HG03103 (cell line): ENCODE data around the gene TXNRD2.

Experiments
- ATAC-seq: cut with Tn5 transposase; IDR thresholded peaks from one replicate; pipeline ENCODE4 v1.9.1; 2021; ENCODE audit warnings: low read depth; ENCODE audit not compliant: unreplicated experiment

The TXNRD2 gene

DNA sequence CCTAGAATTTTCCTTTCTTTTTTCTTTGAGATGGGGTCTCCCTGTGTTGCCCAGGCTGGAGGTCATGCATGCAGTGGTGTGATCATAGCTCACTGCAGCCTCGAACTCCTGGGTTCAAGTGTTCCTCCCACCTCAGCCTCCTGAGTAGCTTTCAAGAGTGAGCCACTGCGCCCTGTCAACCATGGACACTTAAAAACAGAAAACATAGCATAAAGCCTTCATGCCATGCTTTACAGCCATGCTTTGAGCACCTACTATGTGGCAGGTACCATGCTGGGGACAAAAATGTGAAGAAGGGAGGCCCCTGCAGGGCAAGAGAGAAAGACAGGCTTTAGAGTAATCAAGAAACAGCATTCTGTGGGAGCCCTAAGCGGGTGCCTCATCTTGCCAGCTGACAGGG lies 73.3 kb downstream of the TXNRD2 start:
- no peak for ATAC-seq

DNA sequence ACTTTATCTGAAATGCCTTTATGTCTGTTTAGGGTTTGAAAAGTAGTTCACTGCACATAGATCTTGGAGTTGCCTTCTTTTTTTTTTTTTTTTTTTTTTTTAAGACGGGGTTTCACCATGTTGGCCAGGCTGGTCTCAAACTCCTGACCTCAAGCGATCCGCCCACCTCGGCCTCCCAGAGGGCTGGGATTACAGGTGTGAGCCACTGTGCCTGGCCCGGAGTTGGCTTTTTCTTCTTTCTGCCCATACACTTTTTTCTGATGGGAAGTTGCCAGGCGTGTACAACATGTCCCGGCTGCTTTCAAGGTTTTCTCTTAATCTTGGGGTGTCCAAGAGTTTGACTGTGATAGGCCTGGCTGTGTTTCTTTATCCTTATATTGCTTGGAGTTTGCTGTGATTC lies 74.0 kb downstream of the TXNRD2 start:
- no peak for ATAC-seq

GRCh38 chr22:19866665-19867009 lies 75.0 kb downstream of the TXNRD2 start:
- no peak for ATAC-seq

DNA sequence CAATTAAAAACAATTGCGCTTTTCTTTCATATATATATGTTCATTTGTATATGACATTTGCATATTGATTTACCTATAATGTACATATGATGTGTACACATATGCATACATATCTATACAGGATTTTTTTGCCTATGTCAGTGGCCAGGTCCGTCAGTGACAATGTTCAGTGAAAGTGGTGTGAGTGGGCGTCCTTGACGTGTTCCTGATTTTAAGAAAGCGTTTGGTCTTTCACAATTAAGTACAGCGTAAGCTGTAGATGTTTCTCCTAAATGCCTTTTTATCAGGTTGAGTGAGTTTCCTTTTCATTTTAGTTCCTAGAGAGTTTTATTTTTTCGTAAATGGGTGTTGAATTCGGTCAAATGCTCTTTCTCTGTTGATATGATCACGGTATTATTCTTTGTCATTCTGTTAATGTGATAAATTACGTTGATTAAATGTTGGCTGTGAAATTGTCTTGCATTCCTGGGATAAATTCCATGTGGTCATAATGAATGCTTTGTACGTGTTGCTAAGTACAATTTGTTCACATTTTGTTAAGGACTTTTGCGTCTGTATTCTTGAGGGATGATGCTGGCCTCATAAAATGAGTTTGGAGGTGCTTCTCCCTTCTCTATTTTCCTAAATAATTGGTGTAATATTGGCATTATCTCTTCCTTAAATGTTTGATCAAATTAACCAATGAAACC lies 76.3 kb downstream of the TXNRD2 start:
- ATAC-seq: no peak

- ATAC-seq: no peak
Observed at GRCh38 chr22:19864538-19865106, 77.0 kb downstream of the TXNRD2 start.

GRCh38 chr22:19863571-19863970 lies 78.0 kb downstream of the TXNRD2 start:
- no peak for ATAC-seq

GRCh38 chr22:19862619-19863246 lies 78.9 kb downstream of the TXNRD2 start:
- ATAC-seq: no peak

- no peak for ATAC-seq
Observed at GRCh38 chr22:19859861-19860510, 81.6 kb downstream of the TXNRD2 start.

DNA sequence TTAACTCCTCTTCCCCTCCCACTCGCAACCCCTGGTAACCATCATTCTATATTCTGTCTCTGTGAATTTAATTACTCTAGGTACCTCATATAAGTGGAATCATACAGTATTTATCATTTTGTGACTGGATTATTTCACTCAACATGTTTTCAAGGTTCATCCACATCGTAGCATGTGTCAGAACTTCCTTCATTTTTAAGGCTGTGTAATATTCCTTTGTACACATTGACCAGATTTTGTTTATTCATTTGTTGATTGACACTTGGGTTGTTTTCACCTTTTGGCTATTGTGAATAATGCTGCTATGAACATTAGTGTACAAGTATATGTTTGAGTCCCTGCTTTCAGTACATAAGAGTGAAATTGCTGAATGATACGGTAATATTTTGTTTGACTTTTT lies 84.2 kb downstream of the TXNRD2 start:
- no peak for ATAC-seq

DNA sequence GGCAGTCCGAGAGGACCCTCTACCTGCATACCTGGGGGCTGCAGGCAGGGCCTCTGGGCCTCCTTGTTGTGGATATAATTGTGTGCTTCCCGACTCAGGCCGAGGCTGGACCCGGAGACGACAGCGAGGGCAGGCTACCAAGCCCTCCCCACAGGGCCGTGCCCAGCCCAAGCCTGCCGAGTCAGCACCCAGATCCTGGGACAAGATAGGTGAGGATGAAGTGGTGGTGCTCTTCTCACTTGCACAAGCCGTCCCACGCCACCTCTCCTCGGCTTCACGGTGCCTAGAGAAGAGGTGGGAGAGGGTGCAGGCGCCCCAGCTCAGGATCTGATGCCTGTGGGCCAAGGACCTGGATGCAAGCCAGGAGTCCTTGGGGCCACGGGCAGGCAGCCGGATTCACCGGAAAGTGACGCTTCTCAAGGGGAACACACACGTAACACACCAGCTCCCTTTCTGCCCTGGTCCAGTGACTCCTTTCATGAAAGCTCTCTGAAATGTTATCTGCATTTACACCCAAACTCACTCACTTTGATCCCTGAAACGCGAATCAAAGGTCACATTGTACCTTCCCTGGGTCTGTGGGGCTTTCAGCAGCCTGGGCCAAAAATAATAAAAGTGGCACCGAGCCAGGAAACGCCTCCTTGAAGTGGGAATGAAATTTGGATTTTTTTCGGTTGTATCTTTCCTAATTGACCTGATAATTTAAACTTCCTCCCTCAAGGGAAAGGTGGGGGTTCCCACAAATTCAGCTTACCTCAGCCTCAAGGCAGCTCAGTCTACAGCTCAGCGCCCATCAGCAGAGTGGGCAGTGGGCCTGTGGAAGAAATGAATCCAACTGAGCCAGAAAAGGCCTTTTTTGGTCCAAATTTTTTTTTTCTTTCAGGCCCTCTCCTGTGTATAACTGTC lies 85.9 kb downstream of the TXNRD2 start:
- ATAC-seq: no peak

- peak; percentile 65 for ATAC-seq
Observed at GRCh38 chr22:19854778-19855503, 86.7 kb downstream of the TXNRD2 start, which contains the start of the genes GNB1L and RTL10. TSS of gene GNB1L (minus strand) at chr22:19854874. CDS start at chr22:19821355, 33,519 bp downstream. TSS of gene RTL10 (minus strand) at chr22:19854874. CDS start at chr22:19852261, 2,613 bp downstream.

DNA sequence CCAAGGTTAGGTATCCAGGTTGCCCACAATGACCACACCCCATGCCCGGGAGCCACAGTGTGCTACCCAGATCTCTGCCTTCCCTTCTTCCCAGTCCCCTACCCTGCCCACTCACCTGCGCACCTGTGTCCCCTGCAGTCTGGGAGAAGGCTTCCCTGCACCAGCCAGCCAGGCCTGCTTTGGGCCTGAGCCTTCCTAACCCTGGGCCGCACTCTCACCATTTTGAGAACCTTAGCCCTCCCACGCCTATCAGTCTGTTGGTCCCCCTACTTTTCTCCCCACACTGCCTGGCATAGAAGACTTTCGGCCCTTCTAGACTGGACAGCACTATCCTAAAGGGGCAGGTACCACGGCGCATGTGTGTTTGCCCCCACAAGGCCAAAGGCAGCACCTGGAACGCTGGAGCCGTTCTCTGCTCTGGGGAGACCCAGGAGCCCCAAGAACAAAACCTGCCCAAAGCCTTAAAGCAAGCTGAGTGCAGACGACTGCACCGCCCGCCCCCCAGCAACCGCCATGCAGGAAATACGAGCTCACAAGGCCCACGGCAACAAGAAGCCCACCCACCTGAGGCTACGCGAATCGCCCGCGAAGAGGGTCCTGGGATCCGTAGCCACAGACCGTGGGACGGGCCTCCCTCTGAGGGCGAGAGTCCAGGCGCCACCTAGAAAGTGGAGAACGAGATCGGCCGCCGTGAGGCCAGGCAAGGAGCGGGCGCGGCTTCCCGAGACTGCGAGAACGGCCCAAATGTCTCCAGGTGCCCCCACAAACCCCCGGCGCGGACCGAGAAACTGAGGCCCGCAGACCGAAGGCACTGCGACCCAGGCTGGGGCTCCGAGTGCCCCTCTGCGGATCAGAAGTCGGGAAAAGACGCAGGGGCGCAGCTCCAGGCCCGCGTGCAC lies 87.5 kb downstream of the TXNRD2 start:
- no peak for ATAC-seq

DNA sequence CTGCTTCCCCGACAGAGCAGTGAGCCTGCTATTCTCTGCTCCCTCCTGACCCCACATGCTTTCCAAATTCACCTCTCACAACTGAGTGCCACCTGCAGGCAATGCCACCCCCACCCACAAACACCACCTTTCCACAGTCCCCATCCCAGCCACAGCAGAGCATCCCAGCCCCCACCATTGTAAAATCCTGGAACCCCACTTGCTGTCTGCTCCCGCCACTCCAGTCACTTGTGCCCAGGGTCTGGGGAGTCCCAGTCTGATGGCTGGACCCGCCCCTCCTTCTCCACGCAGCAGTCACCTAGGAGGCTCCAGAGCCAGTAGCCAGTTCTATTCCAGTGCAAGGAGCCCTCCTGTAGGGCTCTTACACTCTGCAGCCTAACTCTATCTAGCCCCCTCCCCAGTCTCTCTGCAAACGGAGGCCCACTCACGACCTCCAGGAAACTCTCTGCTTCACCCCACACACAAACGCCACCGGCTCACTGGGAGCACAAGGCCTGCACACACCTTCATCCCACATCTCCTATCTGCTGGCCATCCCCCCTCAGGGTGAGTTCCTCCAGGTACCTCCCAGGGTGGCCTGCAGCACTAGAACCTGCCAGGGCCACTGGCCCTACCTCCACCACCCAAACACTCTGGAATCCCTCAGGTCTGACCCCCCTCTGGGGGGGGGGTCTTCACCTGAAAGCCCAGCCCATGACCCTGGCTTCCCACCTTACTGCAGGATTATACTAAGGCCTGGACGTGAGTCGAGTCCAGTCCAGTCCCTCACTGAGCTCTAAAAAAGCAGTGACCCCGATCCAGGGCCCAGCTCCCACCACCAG lies 88.3 kb downstream of the TXNRD2 start:
- no peak for ATAC-seq

GRCh38 chr22:19852177-19852781 lies 89.3 kb downstream of the TXNRD2 start:
- no peak for ATAC-seq

DNA sequence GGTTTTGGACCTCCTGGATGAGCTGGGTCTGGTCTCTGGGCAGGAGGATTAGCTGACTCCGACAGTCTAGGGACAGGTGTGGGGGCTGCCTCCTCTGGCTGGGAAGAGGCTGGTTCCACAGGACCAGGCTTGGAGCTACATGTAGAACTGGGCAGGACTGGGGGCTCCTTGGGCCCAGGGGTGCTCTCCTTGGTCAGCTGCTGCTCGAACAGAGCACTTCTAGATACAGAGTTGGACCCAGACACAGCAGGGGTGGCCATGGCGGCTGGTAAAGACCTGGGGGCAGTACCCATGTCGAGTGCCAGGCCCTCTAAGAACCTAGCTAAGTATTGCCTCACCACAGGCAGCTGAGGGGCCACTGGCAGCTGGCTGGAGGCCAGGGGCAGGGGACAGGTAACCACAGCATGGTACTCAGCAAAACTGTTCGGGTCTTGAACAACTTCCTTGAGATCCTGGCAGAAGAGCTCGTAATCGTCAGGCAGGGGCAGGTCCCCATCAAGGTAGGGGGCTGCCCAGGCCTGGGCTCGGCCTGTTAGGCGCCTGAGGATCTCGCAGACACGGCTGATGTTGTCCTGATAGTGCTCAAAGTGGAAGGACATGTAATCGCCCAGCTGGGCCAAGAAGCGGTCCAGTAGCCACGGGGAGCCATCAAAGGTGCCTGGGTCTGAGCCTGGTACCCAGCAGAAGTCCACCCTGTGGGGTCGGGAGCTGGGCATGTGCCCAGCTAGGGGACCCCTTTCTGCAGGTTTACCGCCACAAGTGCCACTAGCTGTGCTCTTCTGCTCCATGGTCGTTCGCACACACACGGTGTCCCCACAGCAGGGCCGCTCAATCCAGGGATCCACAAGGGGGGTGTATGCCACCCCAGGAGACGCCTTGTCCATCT lies 90.1 kb downstream of the TXNRD2 start:
- no peak for ATAC-seq

- no peak for ATAC-seq
Observed at GRCh38 chr22:19850763-19851109, 90.9 kb downstream of the TXNRD2 start.
